Measurements from ENCODE around the gene EML4. TPM values are rescaled to one million over a fixed set of nuclear protein-coding genes. Genes with fewer than 3 reads are reported as not detected.

The EML4 gene
- total RNA-seq, 3 donors from 2014 or later, result 57.1 to 60.0 (median 58.2) TPM

- Mint-ChIP-seq H3K4me3 (no peak overlapping the region), H3K9me3 (no peaks in the 10 kb centered on the region), H3K4me1 (ENCODE audit: low read depth) (peaks cover 5% of the 10 kb centered on the region), H3K27me3 (ENCODE audit: low read depth) (no peaks in the 10 kb centered on the region), H3K36me3 (ENCODE audit: insufficient read depth) (no peaks in the 10 kb centered on the region)
- no peak for DNase-seq
- no peak for ATAC-seq
Measured at GRCh38 chr2:42150159-42150558, 19.0 kb upstream of the EML4 start.

DNA sequence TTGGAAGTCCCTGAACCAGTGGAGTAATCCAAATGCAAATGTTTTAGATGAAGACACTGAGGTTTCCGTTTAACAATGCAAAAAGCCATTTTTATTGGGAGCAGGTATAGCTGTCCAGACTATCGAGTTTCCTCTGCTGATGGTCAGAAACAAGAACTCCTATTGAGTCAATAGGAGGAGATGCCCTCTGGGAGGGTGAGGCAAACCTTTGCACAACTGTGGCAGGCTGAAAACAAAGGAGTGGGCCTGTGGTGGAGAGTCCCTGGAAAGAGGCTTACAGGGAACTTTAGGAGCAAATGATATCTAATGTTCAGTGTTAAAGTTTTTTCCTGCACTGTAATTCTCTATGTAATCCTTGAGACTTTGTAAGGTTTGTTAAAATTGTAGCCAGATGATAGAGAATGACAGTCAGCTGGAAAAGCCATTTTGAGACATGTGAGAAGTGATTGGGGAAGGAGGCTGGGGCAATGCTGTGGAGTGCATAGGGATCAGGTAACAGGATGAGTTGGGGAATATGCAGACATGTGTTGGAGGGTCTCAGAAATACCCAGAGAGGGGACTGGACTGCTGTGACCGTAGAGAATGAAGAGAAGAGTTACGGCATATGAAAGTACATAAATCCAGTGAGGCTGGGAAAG, 15.1 kb upstream of the EML4 start:
- no peak overlapping the region for H3K4me3 Mint-ChIP-seq
- H3K9me3 Mint-ChIP-seq, result no peaks in the 10 kb centered on the region
- H3K4me1 Mint-ChIP-seq (ENCODE audit: low read depth), result peaks cover 5% of the 10 kb centered on the region
- DNase-seq (no peak), ATAC-seq (no peak)
- H3K36me3 Mint-ChIP-seq (ENCODE audit: insufficient read depth), result no peaks in the 10 kb centered on the region
- no peaks in the 10 kb centered on the region for H3K27me3 Mint-ChIP-seq (ENCODE audit: low read depth)

DNA sequence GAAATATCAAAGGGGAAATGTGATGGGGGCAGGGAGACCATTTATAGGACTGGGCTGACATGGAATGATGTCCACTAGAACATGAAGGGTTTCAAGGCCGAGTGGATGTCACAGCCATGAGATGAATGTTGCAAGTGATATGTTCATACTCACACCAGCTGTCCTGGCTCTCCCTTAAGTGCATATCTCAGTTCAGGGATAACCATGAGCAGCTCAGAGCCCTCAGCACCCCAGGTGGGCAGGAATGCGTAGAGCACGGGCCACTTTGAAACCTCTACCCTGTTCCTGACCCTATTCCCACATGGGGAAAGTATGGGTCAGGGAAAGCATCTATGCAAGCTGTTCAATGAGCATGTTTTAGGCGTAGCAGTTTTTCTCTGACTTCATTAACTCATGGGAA, 12.4 kb upstream of the EML4 start:
- H3K9me3 Mint-ChIP-seq, result no peaks in the 10 kb centered on the region
- no peak for ATAC-seq
- no peaks in the 10 kb centered on the region for H3K36me3 Mint-ChIP-seq (ENCODE audit: insufficient read depth)
- no peak overlapping the region for H3K4me3 Mint-ChIP-seq
- no peaks in the 10 kb centered on the region for H3K4me1 Mint-ChIP-seq (ENCODE audit: low read depth)
- DNase-seq, result no peak
- H3K27me3 Mint-ChIP-seq (ENCODE audit: low read depth), result no peaks in the 10 kb centered on the region

DNA sequence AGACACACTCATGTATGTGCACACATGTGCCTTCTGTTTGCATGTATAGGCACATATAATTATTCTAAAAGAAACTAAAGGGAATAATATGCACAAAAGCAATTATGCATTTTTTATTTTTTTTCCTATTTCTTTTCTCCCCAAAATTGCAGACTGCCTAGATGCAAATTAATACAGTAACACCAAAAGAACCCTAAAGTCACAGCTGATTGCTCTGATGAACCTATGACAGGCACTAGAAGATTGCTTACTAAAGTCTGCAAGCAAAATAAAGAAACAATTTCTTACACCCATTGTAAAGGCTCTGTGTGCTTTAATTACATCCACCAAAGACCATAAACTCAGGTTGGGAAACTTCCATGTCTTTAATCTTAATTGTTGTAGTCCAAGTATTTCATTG, 7.7 kb upstream of the EML4 start:
- Mint-ChIP-seq H3K4me1 (ENCODE audit: low read depth) (peaks cover 2% of the 10 kb centered on the region), H3K36me3 (ENCODE audit: insufficient read depth) (no peaks in the 10 kb centered on the region), H3K9me3 (no peaks in the 10 kb centered on the region), H3K27me3 (ENCODE audit: low read depth) (no peaks in the 10 kb centered on the region), H3K4me3 (no peak overlapping the region)
- ATAC-seq (no peak), DNase-seq (no peak)

DNA sequence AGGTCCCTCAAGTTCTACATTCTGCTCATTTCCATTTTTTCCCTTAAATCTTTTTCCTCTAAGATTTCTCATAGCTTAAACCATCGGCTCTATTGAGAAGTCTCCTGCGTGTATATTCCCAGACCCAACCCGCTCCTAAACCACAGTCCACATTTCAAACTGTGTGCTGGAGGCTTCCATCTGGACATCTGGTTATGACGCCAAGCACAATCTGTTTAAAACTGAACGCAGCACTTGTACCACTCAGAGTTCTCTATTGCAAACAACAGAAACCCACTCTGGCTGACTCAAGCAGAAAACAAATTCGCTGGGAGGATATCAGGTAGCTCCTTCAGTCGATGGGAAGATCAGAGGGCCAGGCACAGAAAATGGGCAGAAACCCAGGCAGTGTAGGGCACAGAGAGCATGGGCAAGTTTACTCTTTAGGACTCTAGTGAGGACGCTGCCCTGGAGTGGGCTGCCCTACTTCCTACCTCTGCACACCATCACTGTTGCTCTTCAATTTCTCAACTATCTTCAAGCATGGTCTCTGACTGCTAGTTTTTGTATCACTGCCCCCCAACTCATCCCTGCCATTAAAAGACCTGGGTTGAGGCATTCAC, 5.6 kb upstream of the EML4 start:
- Mint-ChIP-seq H3K4me1 (ENCODE audit: low read depth) (peaks cover 5% of the 10 kb centered on the region), H3K27me3 (ENCODE audit: low read depth) (no peaks in the 10 kb centered on the region), H3K36me3 (ENCODE audit: insufficient read depth) (no peaks in the 10 kb centered on the region), H3K9me3 (no peaks in the 10 kb centered on the region), H3K4me3 (no peak overlapping the region)
- no peak for ATAC-seq
- no peak for DNase-seq

- Mint-ChIP-seq H3K4me1 (ENCODE audit: low read depth) (peaks cover 10% of the 10 kb centered on the region), H3K36me3 (ENCODE audit: insufficient read depth) (no peaks in the 10 kb centered on the region), H3K9me3 (no peaks in the 10 kb centered on the region), H3K4me3 (no peak overlapping the region), H3K27me3 (ENCODE audit: low read depth) (no peaks in the 10 kb centered on the region)
- ATAC-seq (no peak), DNase-seq (no peak)
Measured at GRCh38 chr2:42164046-42164445, 5.1 kb upstream of the EML4 start.

DNA sequence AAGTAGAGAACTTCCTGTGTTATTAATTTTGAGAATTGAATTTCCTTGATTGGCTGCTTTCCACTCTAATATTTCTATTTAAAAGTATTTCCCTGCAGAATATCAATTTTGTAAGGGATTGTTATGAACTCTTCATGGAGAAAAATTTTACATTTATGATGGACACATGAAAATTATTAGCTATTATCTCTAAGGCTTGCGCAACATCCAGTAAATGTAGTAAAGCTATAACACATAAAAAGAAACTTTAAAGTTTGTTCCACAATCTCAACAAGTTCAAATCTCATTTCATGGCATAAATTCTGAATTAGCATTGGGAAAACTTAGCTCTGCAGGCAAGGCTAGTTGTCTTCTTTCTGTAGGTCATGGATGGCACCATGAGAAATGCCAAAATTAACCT, 4.2 kb upstream of the EML4 start:
- Mint-ChIP-seq H3K36me3 (ENCODE audit: insufficient read depth) (no peaks in the 10 kb centered on the region), H3K4me3 (no peak overlapping the region), H3K4me1 (ENCODE audit: low read depth) (peaks cover 10% of the 10 kb centered on the region), H3K27me3 (ENCODE audit: low read depth) (no peaks in the 10 kb centered on the region), H3K9me3 (no peaks in the 10 kb centered on the region)
- DNase-seq (no peak), ATAC-seq (no peak)

GRCh38 chr2:42167458-42167857, 1.7 kb upstream of the EML4 start:
- Mint-ChIP-seq H3K36me3 (ENCODE audit: insufficient read depth) (no peaks in the 10 kb centered on the region), H3K4me3 (no peak overlapping the region), H3K27me3 (ENCODE audit: low read depth) (no peaks in the 10 kb centered on the region), H3K9me3 (no peaks in the 10 kb centered on the region), H3K4me1 (ENCODE audit: low read depth) (peaks cover 15% of the 10 kb centered on the region)
- DNase-seq (no peak), ATAC-seq (no peak)

- no peak for DNase-seq
- no peaks in the 10 kb centered on the region for H3K27me3 Mint-ChIP-seq (ENCODE audit: low read depth)
Measured at GRCh38 chr2:42168459-42169099, 574 bp upstream of the EML4 start.

DNA sequence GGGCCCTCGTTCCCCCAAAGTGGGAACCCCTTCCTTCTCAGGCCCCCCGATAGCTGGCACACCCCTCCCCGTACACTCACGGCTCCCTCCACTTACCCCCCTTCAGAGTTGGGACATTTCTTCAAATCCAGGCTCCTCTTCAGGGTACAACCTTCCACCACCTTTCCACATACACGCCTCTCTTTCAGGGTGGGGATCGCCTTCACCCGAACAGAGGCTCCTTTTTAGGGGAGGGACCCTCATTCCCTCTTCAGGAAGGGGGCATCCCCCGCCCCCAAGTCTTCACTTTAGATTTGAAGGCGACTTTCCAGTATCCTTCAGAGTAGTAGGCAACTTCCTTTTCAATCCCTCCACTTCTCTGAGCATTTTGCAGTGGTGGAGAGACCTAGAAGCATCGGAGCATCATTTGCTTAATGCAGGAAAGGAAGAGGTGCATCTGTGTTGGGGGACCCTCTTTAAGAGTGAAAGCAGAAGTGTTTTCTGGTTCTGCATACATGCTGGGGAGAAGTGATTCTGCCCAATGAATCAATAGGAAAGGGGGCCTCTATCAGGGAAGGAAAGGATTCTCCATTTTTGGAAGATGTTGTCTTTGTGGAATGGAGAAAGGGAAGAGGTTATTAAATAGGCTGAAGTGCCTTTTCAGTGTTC, 845 bp downstream of the EML4 start:
- ATAC-seq (peak; percentile 9 to 20), DNase-seq (no peak)
- no peak overlapping the region for H3K4me3 Mint-ChIP-seq
- H3K36me3 Mint-ChIP-seq (ENCODE audit: insufficient read depth), result peaks cover 2% of the 10 kb centered on the region
- no peaks in the 10 kb centered on the region for H3K27me3 Mint-ChIP-seq (ENCODE audit: low read depth)
- peaks cover 32% of the 10 kb centered on the region for H3K4me1 Mint-ChIP-seq (ENCODE audit: low read depth)
- no peaks in the 10 kb centered on the region for H3K9me3 Mint-ChIP-seq

More at GRCh38 chr2:42168459-42169099, 574 bp upstream of the EML4 start:
- H3K36me3 Mint-ChIP-seq (ENCODE audit: insufficient read depth), result peaks cover 2% of the 10 kb centered on the region
- peaks cover 25% of the 10 kb centered on the region for H3K4me1 Mint-ChIP-seq (ENCODE audit: low read depth)
- H3K4me3 Mint-ChIP-seq, result no peak overlapping the region
- no peaks in the 10 kb centered on the region for H3K9me3 Mint-ChIP-seq
- ATAC-seq, result no peak

GRCh38 chr2:42170619-42171395, 1.7 kb downstream of the EML4 start:
- ATAC-seq, result no peak
- H3K4me1 Mint-ChIP-seq (ENCODE audit: low read depth), result peaks cover 34% of the 10 kb centered on the region
- no peaks in the 10 kb centered on the region for H3K9me3 Mint-ChIP-seq
- H3K36me3 Mint-ChIP-seq (ENCODE audit: insufficient read depth), result peaks cover 2% of the 10 kb centered on the region
- DNase-seq, result no peak
- H3K27me3 Mint-ChIP-seq (ENCODE audit: low read depth), result no peaks in the 10 kb centered on the region
- H3K4me3 Mint-ChIP-seq, result no peak overlapping the region

DNA sequence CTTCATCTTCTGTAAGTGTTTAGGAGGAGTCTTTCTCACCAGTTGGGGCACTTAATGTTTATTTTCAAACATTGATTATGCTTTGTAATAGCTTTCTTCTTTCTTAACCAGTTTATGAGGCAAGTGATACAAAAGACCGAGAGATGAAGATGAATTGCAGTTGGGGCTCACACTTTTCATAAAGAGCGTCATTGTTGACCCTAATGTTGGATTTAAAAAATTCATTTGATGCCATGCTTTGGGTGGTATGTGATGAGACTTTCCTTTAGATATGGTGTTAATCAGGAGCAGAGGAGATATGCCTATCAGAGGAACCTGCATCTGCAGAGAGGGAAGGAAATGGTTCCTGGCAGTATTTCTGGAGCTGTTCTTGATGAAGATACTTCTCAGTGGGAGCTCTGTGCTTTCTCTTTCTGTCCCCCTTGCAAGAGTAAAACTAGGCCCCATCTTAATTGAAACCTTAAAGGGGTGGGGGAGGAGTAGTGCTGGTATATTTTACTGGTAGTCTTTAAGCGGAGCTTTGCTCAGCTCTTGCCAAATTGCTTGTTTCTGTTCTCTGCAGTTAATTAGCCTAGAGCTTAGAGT, 2.3 kb downstream of the EML4 start:
- Mint-ChIP-seq H3K4me1 (ENCODE audit: low read depth) (peaks cover 41% of the 10 kb centered on the region), H3K27me3 (ENCODE audit: low read depth) (no peaks in the 10 kb centered on the region), H3K36me3 (ENCODE audit: insufficient read depth) (peaks cover 9% of the 10 kb centered on the region), H3K9me3 (no peaks in the 10 kb centered on the region), H3K4me3 (no peak overlapping the region)
- ATAC-seq (peak; percentile 15 to 23), DNase-seq (no peak)

DNA sequence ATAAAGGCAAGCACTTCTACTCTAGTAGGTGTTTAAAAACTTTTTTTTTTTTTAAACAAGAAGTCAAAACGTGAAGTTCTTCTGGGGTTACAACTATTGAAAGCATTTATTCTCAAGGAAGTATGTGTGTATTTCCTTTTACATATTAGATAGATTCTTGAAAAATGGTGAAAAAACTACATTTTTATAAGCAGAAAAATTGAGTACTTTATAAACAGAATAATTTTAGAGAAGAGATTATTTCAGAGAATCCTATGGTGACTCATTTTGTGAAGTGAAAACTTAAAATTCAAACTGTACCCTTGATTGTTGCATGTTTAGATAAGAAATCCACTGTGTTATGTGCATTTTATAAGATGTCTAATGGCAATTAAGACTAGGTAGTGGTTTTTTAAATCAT, 2.9 kb downstream of the EML4 start:
- Mint-ChIP-seq H3K4me1 (ENCODE audit: low read depth) (peaks cover 45% of the 10 kb centered on the region), H3K36me3 (ENCODE audit: insufficient read depth) (peaks cover 9% of the 10 kb centered on the region), H3K9me3 (no peaks in the 10 kb centered on the region), H3K27me3 (ENCODE audit: low read depth) (no peaks in the 10 kb centered on the region), H3K4me3 (no peak overlapping the region)
- DNase-seq (no peak), ATAC-seq (no peak)

- DNase-seq (no peak), ATAC-seq (no peak)
- Mint-ChIP-seq H3K36me3 (ENCODE audit: insufficient read depth) (peaks cover 9% of the 10 kb centered on the region), H3K27me3 (ENCODE audit: low read depth) (no peaks in the 10 kb centered on the region), H3K9me3 (no peaks in the 10 kb centered on the region), H3K4me3 (no peak overlapping the region), H3K4me1 (ENCODE audit: low read depth) (peaks cover 49% of the 10 kb centered on the region)
Measured at GRCh38 chr2:42172566-42172965, 3.4 kb downstream of the EML4 start.
